MCF 10A (cell line): Measurements from ENCODE around the gene CIT. TPM values are rescaled to one million over a fixed set of nuclear protein-coding genes. Genes with fewer than 3 reads are reported as not detected.
A peak's percentile ranks its signal among the peaks of the same experiment; 100 is the strongest.

Source experiments
- BruUV-seq: library from RNA; stranded (reverse); fragments of 400-500 nt; replicated peaks from 2 replicates; lab custom pipeline; 2021; lab: Mats Ljungman, UMichigan
- CTCF ChIA-PET: fragments of 300-600 bp; sonication (Branson Sonifier 250); formaldehyde crosslinking; extraction: SDS; loops from one replicate; lab custom pipeline; 2021; ENCODE audit warnings: antibody characterized with exemption, inconsistent platforms; lab: Yijun Ruan, JAX
- POLR2A ChIA-PET: fragments of 300-600, 350-650 bp; sonication (Branson Sonifier 250); formaldehyde crosslinking; extraction: SDS; loops from one replicate; lab custom pipeline; 2020; ENCODE audit warnings: antibody characterized with exemption, inconsistent platforms; lab: Yijun Ruan, JAX
- DNase-seq: peaks from one replicate; pipeline ENCODE4 v3.0.0-alpha.2; 2018; ENCODE audit not compliant: unreplicated experiment
- H3K27ac Mint-ChIP-seq: one replicate; pipeline ENCODE4 v1.8.0; 2022; ENCODE audit warnings: mild to moderate bottlenecking, low read depth, mixed read lengths; ENCODE audit not compliant: unreplicated experiment
- H3K27me3 Mint-ChIP-seq: one replicate; pipeline ENCODE4 v1.8.0; 2022; ENCODE audit warnings: mixed read lengths; ENCODE audit not compliant: insufficient read depth, unreplicated experiment
- H3K36me3 Mint-ChIP-seq: one replicate; pipeline ENCODE4 v1.8.0; 2022; ENCODE audit warnings: mild to moderate bottlenecking, moderate library complexity, mixed read lengths; ENCODE audit not compliant: insufficient read depth, unreplicated experiment
- H3K4me1 Mint-ChIP-seq: one replicate; pipeline ENCODE4 v1.8.0; 2022; ENCODE audit warnings: mixed read lengths; ENCODE audit not compliant: insufficient read depth, unreplicated experiment
- H3K4me3 Mint-ChIP-seq: one replicate; pipeline ENCODE4 v1.8.0; 2022; ENCODE audit warnings: mild to moderate bottlenecking, moderate library complexity, mixed read lengths; ENCODE audit not compliant: unreplicated experiment
- H3K9me3 Mint-ChIP-seq: one replicate; pipeline ENCODE4 v1.8.0; 2022; ENCODE audit warnings: mixed read lengths; ENCODE audit not compliant: unreplicated experiment
- CTCF ChIP-seq: fragments of 200-600 bp; IDR thresholded peaks from one replicate; pipeline ENCODE4 v1.8.0; 2022; ENCODE audit warnings: antibody characterized with exemption, mild to moderate bottlenecking; ENCODE audit not compliant: unreplicated experiment
- intact Hi-C: fragments of 100-400 bp; cut with micrococcal nuclease; formaldehyde crosslinking; loops from 2 replicates; pipeline ENCODE4 v1.14.1; 2022
- total RNA-seq: library from RNA; stranded (reverse); gene quantifications from 2 replicates; pipeline ENCODE4 v1.2.3, GENCODE V29; 2022

The CIT gene
- total RNA-seq, 1 experiment from 2014 or later = 25.0 TPM

DNA sequence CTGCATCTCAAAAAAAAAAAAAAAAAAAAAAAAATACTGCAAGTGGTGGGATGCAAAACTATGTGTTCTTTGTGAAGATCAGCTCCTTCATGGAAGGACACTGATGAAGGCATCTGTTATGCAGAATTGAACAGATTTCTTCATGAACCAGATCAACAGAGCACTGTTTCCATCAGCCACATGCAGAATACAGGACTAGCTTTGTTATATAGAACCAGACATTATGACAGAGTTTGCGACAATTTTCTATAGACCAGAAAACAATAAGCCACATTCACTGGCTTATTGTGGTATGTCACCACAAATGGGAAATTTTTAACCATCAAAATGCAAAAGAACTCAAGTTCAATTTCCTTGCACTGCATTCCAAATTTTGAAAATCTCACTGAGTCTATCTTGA, 34.7 kb downstream of the CIT start:
- no peak for DNase-seq
- CTCF ChIA-PET = interaction anchor here (0.6 kb wide), 1 partner anchor 34 kb away, joined by 3 read pairs; no protein-coding TSS in a partner anchor
- no peaks in the 10 kb centered on the region for H3K27me3 Mint-ChIP-seq
- no peak for TF ChIP-seq CTCF
- no peaks in the 10 kb centered on the region for H3K9me3 Mint-ChIP-seq
- no peak overlapping the region for H3K4me3 Mint-ChIP-seq
- POLR2A ChIA-PET = no interaction called here
- intact Hi-C loops = no loop called here
- BruUV-seq = no TSS peak
- no peak overlapping the region for H3K27ac Mint-ChIP-seq
- peaks cover 9% of the 10 kb centered on the region for H3K4me1 Mint-ChIP-seq
- H3K36me3 Mint-ChIP-seq = peaks cover 15% of the 10 kb centered on the region

DNA sequence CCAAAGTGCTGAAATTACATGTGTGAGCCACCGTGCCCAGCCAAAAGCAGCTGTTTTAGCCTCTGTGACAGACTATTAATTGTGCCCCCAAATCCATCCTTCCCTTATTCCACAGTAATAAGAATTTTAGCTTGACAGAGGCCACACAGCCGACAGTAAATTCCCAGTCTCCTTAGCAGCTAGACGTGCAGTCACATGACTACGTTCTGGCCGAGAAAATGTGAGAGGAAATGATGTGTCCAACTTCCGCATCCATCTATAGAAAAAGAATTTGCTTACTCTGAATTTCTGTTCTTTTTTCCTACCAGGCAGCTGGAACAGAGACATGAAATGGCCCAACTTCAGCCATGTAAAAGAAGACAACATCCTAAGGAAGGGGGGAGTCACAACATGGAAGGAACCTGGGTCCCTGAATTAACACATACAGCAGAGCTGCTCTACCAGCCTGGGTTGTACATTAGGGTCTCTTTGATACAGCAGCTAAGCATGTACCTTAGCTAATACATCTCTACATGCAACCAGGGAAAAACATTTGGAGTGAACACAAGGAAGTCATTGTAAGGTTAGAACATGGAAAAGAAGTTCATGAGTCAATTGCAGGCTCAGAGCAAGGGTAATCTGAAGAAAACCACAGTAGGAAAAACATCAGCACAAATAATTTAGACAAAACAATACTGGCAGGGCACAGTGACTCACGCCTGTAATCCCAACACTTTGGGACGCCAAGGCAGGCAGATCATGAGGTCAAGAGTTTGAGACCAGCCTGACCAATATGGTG, 35.5 kb downstream of the CIT start:
- Mint-ChIP-seq H3K9me3 (no peaks in the 10 kb centered on the region), H3K27ac (no peak overlapping the region), H3K27me3 (no peaks in the 10 kb centered on the region), H3K36me3 (peaks cover 11% of the 10 kb centered on the region), H3K4me3 (no peak overlapping the region), H3K4me1 (peaks cover 9% of the 10 kb centered on the region)
- ChIA-PET CTCF (interaction anchor here (0.6 kb wide), 3 partner anchors 30 to 95 kb away, joined by 3 read pairs; no protein-coding TSS in a partner anchor), POLR2A (no interaction called here)
- no peak for DNase-seq
- no TSS peak for BruUV-seq
- intact Hi-C loops = no loop called here
- TF ChIP-seq CTCF = no peak

DNA sequence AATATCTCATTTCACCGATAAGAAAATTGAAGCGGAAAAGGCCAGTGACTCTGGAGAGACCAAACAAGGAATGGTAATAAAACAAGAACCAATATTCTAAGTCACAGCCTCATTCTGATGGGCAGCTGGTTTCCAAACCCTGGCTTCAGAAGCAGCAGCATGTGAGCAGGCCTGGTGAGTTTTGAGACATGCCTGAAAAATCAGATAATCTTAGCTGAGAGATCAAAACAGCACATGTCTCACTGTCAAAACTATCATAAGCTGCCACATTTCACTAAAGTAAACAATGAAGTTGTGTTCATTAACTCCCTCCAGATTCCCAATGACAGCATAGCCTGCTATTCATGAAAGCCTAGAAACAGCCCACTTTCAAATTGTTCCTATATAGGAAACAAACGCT, 36.5 kb downstream of the CIT start:
- ChIA-PET POLR2A (no interaction called here), CTCF (interaction anchor here (0.7 kb wide), 1 partner anchor 1671 kb away, joined by 4 read pairs; no protein-coding TSS in a partner anchor)
- intact Hi-C loops = no loop called here
- no peak for DNase-seq
- H3K4me1 Mint-ChIP-seq = peaks cover 9% of the 10 kb centered on the region
- no peaks in the 10 kb centered on the region for H3K27me3 Mint-ChIP-seq
- no TSS peak for BruUV-seq
- TF ChIP-seq CTCF = no peak
- peaks cover 9% of the 10 kb centered on the region for H3K36me3 Mint-ChIP-seq
- no peaks in the 10 kb centered on the region for H3K9me3 Mint-ChIP-seq
- no peak overlapping the region for H3K27ac Mint-ChIP-seq
- no peak overlapping the region for H3K4me3 Mint-ChIP-seq

GRCh38 chr12:119840168-119840567, 37.0 kb downstream of the CIT start:
- CTCF ChIA-PET = interaction anchor here (0.7 kb wide), 1 partner anchor 1671 kb away, joined by 4 read pairs; no protein-coding TSS in a partner anchor

More at GRCh38 chr12:119840168-119840567, 37.0 kb downstream of the CIT start:
- H3K27me3 Mint-ChIP-seq = no peaks in the 10 kb centered on the region
- peaks cover 9% of the 10 kb centered on the region for H3K4me1 Mint-ChIP-seq
- H3K4me3 Mint-ChIP-seq = no peak overlapping the region
- no peak for DNase-seq
- H3K36me3 Mint-ChIP-seq = peaks cover 13% of the 10 kb centered on the region
- intact Hi-C loops = no loop called here
- no peak for TF ChIP-seq CTCF
- peak overlapping the region; percentile 52 for H3K27ac Mint-ChIP-seq
- POLR2A ChIA-PET = no interaction called here
- BruUV-seq = no TSS peak
- no peaks in the 10 kb centered on the region for H3K9me3 Mint-ChIP-seq
